ENCODE measurements around the gene IGFBP3. TPM values are rescaled to one million over a fixed set of nuclear protein-coding genes. Genes with fewer than 3 reads are reported as not detected.

The IGFBP3 gene
- total and polyA plus RNA-seq, 2 of the 13 experiments (the other 11 are each of a cell fraction or from before 2014, with no cell fraction given) = 57.5 TPM; not detected in 1

DNA sequence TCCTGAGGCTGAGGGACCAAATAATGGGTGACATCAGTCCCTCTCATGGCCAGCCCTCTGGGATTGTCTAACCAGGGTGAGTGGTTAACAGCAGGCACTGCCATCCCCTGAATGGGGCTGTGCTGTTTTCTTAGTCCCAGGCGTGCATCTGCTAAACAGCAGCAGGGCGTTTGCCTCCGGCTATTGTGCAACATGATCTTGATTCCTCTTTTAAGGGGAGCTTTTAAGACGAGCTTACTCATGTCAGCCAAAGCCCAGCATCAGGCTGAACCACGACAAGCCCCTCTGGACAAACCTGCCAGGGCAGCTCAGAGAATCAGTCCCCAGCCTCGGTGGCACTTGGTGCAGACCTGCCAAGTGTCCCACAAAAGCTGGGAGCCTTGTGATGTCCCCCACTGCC lies 16.2 kb upstream of the IGFBP3 start:
- Histone ChIP-seq H3K27ac (ENCODE audit: extremely low read length, insufficient read depth, low read length) (no peak overlapping the region), H3K4me2 (ENCODE audit: low read depth, low read length) (no peak overlapping the region), H2AFZ (ENCODE audit: low read length) (no peak overlapping the region), H3K4me3 (replicated peaks in 1 of 3; ENCODE audit: insufficient read depth in 1 of 3, low read depth in 2 of 3, low read length in 3 of 3) (no peak overlapping the region), H3K4me1 (ENCODE audit: insufficient read depth, low read length) (peaks cover 21% of the 10 kb centered on the region; the same call in 1 of the 2 replicates), H3K36me3 (replicated peaks in 1 of 2; ENCODE audit: control insufficient read depth in 1 of 2, insufficient read depth in 2 of 2, low read length in 2 of 2) (no peaks in the 10 kb centered on the region), H4K20me1 (ENCODE audit: insufficient read depth, low read length) (no peaks in the 10 kb centered on the region), H3K27me3 (ENCODE audit: control insufficient read depth in 1 of 2, insufficient read depth in 2 of 2, low read length in 2 of 2) (peaks cover 1 to 3% of the 10 kb centered on the region in 2 experiments; a peak in 2 of 5 replicates), H3K9me3 (ENCODE audit: low read length) (no peaks in the 10 kb centered on the region), H3K9ac (ENCODE audit: insufficient read depth, low read depth, low read length) (no peak overlapping the region), H3K79me2 (ENCODE audit: insufficient read depth, low read length) (no peaks in the 10 kb centered on the region)
- BruUV-seq (replicated peaks) = no TSS peak
- CTCF ChIA-PET (ENCODE audit: low intra/inter-chr PET ratio, low total read pairs) = no interaction called here
- ATAC-seq (no peak), FAIRE-seq (no peak), DNase-seq (ENCODE audit: low spot score) (no peak)
- POLR2A ChIA-PET = no interaction called here
- in situ Hi-C loops (cut with HindIII; ENCODE audit: extremely low pct_ligation_motif_present, low pct_unique_long_range_greater_than_20kb) = loop anchor here (25.0 kb wide), 1 partner anchor 175 kb away; no protein-coding TSS in a partner anchor
- 0% methylated on average over 5 of the region's 6 CpGs for WGBS (ENCODE audit: low lambda C conversion rate)
- TF ChIP-seq CEBPB (IDR thresholded peaks at IDR 0.05; ENCODE audit: borderline replicate concordance, low read depth, low read length) (peak; percentile 62), CCDC6 (CRISPR knock-in tag; IDR thresholded peaks at IDR 0.05) (no peak), GLI4 (CRISPR knock-in tag; IDR thresholded peaks at IDR 0.05; ENCODE audit: borderline replicate concordance) (no peak)
- intact Hi-C loops (cut with micrococcal nuclease; ENCODE audit: unreplicated experiment) = no loop called here

DNA sequence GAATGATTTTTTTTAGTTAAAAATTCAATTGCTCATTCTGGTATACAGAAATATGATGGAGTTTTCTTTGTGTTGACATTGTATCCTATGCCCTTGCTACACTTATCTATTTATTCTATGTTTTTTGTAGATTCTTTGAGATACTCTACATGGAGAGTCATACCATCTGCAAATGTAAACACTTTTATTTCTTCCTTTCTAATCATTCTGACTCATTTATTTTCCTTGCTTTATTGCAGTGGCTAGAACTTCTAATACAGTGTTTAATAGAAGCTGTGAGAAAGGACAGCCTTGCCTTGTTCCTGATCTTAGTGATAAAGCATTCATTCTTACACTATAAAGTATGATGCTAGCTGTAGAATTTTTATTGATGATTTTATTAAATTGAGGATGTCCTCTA lies 9.9 kb upstream of the IGFBP3 start:
- POLR2A ChIA-PET = no interaction called here
- TF ChIP-seq SKI (IDR thresholded peaks at IDR 0.05; ENCODE audit: partially characterized antibody) = no peak
- no peak for TF ChIP-seq ZNF382 (CRISPR knock-in tag; IDR thresholded peaks at IDR 0.05; ENCODE audit: borderline replicate concordance)
- TF ChIP-seq AFF4 (CRISPR knock-in tag; IDR thresholded peaks at IDR 0.05) = no peak
- no peak for TF ChIP-seq ZNF652 (CRISPR knock-in tag; IDR thresholded peaks at IDR 0.05; ENCODE audit: borderline replicate concordance, low read depth)
- intact Hi-C loops (cut with micrococcal nuclease; ENCODE audit: unreplicated experiment) = no loop called here
- H3K4me2 ChIP-seq (ENCODE audit: low read depth, low read length) = no peak overlapping the region
- H3K9ac ChIP-seq (ENCODE audit: insufficient read depth, low read depth, low read length) = no peak overlapping the region
- CTCF ChIA-PET (ENCODE audit: low intra/inter-chr PET ratio, low total read pairs) = no interaction called here
- BruUV-seq (replicated peaks) = no TSS peak
- FAIRE-seq (no peak), DNase-seq (ENCODE audit: low spot score) (no peak), ATAC-seq (no peak)
- H4K20me1 ChIP-seq (ENCODE audit: insufficient read depth, low read length) = no peaks in the 10 kb centered on the region
- H3K4me1 ChIP-seq (ENCODE audit: insufficient read depth, low read length) = no peaks in the 10 kb centered on the region
- in situ Hi-C loops (cut with HindIII; ENCODE audit: extremely low pct_ligation_motif_present, low pct_unique_long_range_greater_than_20kb) = loop anchor here (25.0 kb wide), 1 partner anchor 181 kb away; no protein-coding TSS in a partner anchor
- no peak overlapping the region for H2AFZ ChIP-seq (ENCODE audit: low read length)
- H3K4me3 ChIP-seq (replicated peaks in 1 of 3; ENCODE audit: insufficient read depth in 1 of 3, low read depth in 2 of 3, low read length in 3 of 3) = no peak overlapping the region
- no peaks in the 10 kb centered on the region for H3K9me3 ChIP-seq (ENCODE audit: low read length)
- no peak overlapping the region for H3K27ac ChIP-seq (ENCODE audit: extremely low read length, insufficient read depth, low read length)
- H3K36me3 ChIP-seq (replicated peaks in 1 of 2; ENCODE audit: control insufficient read depth in 1 of 2, insufficient read depth in 2 of 2, low read length in 2 of 2) = no peaks in the 10 kb centered on the region
- H3K27me3 ChIP-seq (ENCODE audit: control insufficient read depth in 1 of 2, insufficient read depth in 2 of 2, low read length in 2 of 2) = no peaks in the 10 kb centered on the region; a peak in 1 of 5 replicates
- H3K79me2 ChIP-seq (ENCODE audit: insufficient read depth, low read length) = no peaks in the 10 kb centered on the region

All from HepG2 (cell line).